ENCODE measurements around the gene GATC.

GRCh38 chr12:120489018-120489417, 42.8 kb downstream of the GATC start:
- TF ChIP-seq, protein P1, sequence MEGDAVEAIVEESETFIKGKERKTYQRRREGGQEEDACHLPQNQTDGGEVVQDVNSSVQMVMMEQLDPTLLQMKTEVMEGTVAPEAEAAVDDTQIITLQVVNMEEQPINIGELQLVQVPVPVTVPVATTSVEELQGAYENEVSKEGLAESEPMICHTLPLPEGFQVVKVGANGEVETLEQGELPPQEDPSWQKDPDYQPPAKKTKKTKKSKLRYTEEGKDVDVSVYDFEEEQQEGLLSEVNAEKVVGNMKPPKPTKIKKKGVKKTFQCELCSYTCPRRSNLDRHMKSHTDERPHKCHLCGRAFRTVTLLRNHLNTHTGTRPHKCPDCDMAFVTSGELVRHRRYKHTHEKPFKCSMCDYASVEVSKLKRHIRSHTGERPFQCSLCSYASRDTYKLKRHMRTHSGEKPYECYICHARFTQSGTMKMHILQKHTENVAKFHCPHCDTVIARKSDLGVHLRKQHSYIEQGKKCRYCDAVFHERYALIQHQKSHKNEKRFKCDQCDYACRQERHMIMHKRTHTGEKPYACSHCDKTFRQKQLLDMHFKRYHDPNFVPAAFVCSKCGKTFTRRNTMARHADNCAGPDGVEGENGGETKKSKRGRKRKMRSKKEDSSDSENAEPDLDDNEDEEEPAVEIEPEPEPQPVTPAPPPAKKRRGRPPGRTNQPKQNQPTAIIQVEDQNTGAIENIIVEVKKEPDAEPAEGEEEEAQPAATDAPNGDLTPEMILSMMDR (IDR thresholded peaks at IDR 0.05), result no peak
- TF ChIP-seq ZFX (IDR thresholded peaks at IDR 0.05; ENCODE audit: borderline replicate concordance), result no peak

Data from 22Rv1 (cell line).